HEK293 (cell line): Measurements from ENCODE around the gene MXRA8.
A peak's percentile ranks its signal among the peaks of the same experiment; 100 is the strongest.

ENCODE experiments used
- BCL11A ChIP-seq: fragments of 450-650 bp; formaldehyde crosslinking; IDR thresholded peaks from 2 replicates; pipeline ENCODE4 v1.5.1; 2016; ENCODE audit warnings: low read depth, missing biosample characterization, missing genetic modification characterization
- MYNN ChIP-seq: fragments of 450-650 bp; formaldehyde crosslinking; IDR thresholded peaks from 2 replicates; pipeline ENCODE4 v1.5.1; 2016; ENCODE audit warnings: missing biosample characterization, missing genetic modification characterization, borderline replicate concordance
- TCF7L2 ChIP-seq: IDR thresholded peaks from 2 replicates; pipeline ENCODE4 v1.6.1; 2011; ENCODE audit warnings: low read depth, mild to moderate bottlenecking, inconsistent platforms, low read length, moderate library complexity, borderline replicate concordance
- ZEB2 ChIP-seq: fragments of 450-650 bp; formaldehyde crosslinking; IDR thresholded peaks from 2 replicates; pipeline ENCODE4 v1.5.1; 2016; ENCODE audit warnings: missing biosample characterization, missing genetic modification characterization
- ZFP41 ChIP-seq: fragments of 450-650 bp; formaldehyde crosslinking; IDR thresholded peaks from 2 replicates; pipeline ENCODE4 v1.5.1; 2016; ENCODE audit warnings: missing biosample characterization, missing genetic modification characterization, borderline replicate concordance
- ZIC2 ChIP-seq: fragments of 450-650 bp; formaldehyde crosslinking; IDR thresholded peaks from 2 replicates; pipeline ENCODE4 v1.5.1; 2016; ENCODE audit warnings: missing biosample characterization, missing genetic modification characterization
- ZNF157 ChIP-seq: fragments of 450-650 bp; formaldehyde crosslinking; IDR thresholded peaks from 2 replicates; pipeline ENCODE4 v1.5.1; 2016; ENCODE audit warnings: missing biosample characterization, missing genetic modification characterization
- ZNF16 ChIP-seq: fragments of 450-650 bp; formaldehyde crosslinking; IDR thresholded peaks from 2 replicates; pipeline ENCODE4 v1.5.1; 2016; ENCODE audit warnings: low read depth, missing biosample characterization, missing genetic modification characterization
- ZNF184 ChIP-seq: fragments of 450-650 bp; IDR thresholded peaks from 2 replicates; pipeline ENCODE4 v1.5.1; 2018; ENCODE audit warnings: missing biosample characterization, mild to moderate bottlenecking, missing genetic modification characterization
- ZNF366 ChIP-seq: fragments of 450-650 bp; formaldehyde crosslinking; conservative IDR thresholded peaks from 2 replicates; pipeline ENCODE4 v1.5.1; 2016; ENCODE audit warnings: missing biosample characterization, missing genetic modification characterization
- ZNF37A ChIP-seq: fragments of 450-650 bp; IDR thresholded peaks from 2 replicates; pipeline ENCODE4 v1.5.1; 2018; ENCODE audit warnings: missing biosample characterization, missing genetic modification characterization
- ZNF391 ChIP-seq: fragments of 450-650 bp; formaldehyde crosslinking; IDR thresholded peaks from 2 replicates; pipeline ENCODE4 v1.5.1; 2016; ENCODE audit warnings: low read depth, missing biosample characterization, missing genetic modification characterization, borderline replicate concordance
- ZNF473 ChIP-seq: fragments of 450-650 bp; formaldehyde crosslinking; IDR thresholded peaks from 2 replicates; pipeline ENCODE4 v1.5.1; 2017; ENCODE audit warnings: missing biosample characterization, missing genetic modification characterization
- ZNF48 ChIP-seq: fragments of 450-650 bp; formaldehyde crosslinking; IDR thresholded peaks from 2 replicates; pipeline ENCODE4 v1.5.1; 2016; ENCODE audit warnings: missing biosample characterization, missing genetic modification characterization
- ZNF544 ChIP-seq: fragments of 450-650 bp; formaldehyde crosslinking; IDR thresholded peaks from 2 replicates; pipeline ENCODE4 v1.5.0; 2017; ENCODE audit warnings: missing biosample characterization, missing genetic modification characterization
- ZNF555 ChIP-seq: fragments of 450-650 bp; formaldehyde crosslinking; conservative IDR thresholded peaks from 2 replicates; pipeline ENCODE4 v1.5.1; 2017; ENCODE audit warnings: missing biosample characterization, mild to moderate bottlenecking, missing genetic modification characterization, inconsistent platforms
- ZNF560 ChIP-seq: fragments of 450-650 bp; formaldehyde crosslinking; IDR thresholded peaks from 2 replicates; pipeline ENCODE4 v1.5.1; 2017; ENCODE audit warnings: missing biosample characterization, missing genetic modification characterization, borderline replicate concordance
- ZNF600 ChIP-seq: fragments of 450-650 bp; formaldehyde crosslinking; IDR thresholded peaks from 2 replicates; pipeline ENCODE4 v1.5.1; 2016; ENCODE audit warnings: missing biosample characterization, missing genetic modification characterization
- ZNF621 ChIP-seq: fragments of 450-650 bp; formaldehyde crosslinking; IDR thresholded peaks from 2 replicates; pipeline ENCODE4 v1.5.1; 2017; ENCODE audit warnings: missing biosample characterization, missing genetic modification characterization
- ZNF626 ChIP-seq: fragments of 450-650 bp; sonication (Bioruptor Pico); formaldehyde crosslinking; IDR thresholded peaks from 2 replicates; pipeline ENCODE4 v1.5.1; 2018; ENCODE audit warnings: missing biosample characterization, missing genetic modification characterization, inconsistent platforms
- ZNF654 ChIP-seq: fragments of 450-650 bp; formaldehyde crosslinking; IDR thresholded peaks from 2 replicates; pipeline ENCODE4 v1.5.1; 2016; ENCODE audit warnings: low read depth, missing biosample characterization, missing genetic modification characterization
- ZNF664 ChIP-seq: fragments of 450-650 bp; formaldehyde crosslinking; IDR thresholded peaks from 2 replicates; pipeline ENCODE4 v1.5.1; 2016; ENCODE audit warnings: missing biosample characterization, missing genetic modification characterization
- ZNF670 ChIP-seq: fragments of 450-650 bp; formaldehyde crosslinking; IDR thresholded peaks from 2 replicates; pipeline ENCODE4 v1.5.1; 2016; ENCODE audit warnings: missing biosample characterization, missing genetic modification characterization, low read depth
- ZNF76 ChIP-seq: fragments of 450-650 bp; formaldehyde crosslinking; IDR thresholded peaks from 2 replicates; pipeline ENCODE4; 2016; ENCODE audit warnings: low read depth, missing biosample characterization, missing genetic modification characterization, borderline replicate concordance
- ZNF785 ChIP-seq: fragments of 450-650 bp; formaldehyde crosslinking; IDR thresholded peaks from 2 replicates; pipeline ENCODE4 v1.5.1; 2016; ENCODE audit warnings: missing biosample characterization, missing genetic modification characterization
- ZNF837 ChIP-seq: fragments of 450-650 bp; formaldehyde crosslinking; IDR thresholded peaks from 2 replicates; pipeline ENCODE4 v1.5.1; 2016; ENCODE audit warnings: missing biosample characterization, missing genetic modification characterization
- TF ChIP-seq, protein P1 (sequence below): fragments of 450-650 bp; formaldehyde crosslinking; IDR thresholded peaks from 2 replicates; pipeline ENCODE4; 2016; ENCODE audit warnings: missing biosample characterization, missing genetic modification characterization
- TF ChIP-seq, protein P2 (sequence below): fragments of 450-650 bp; formaldehyde crosslinking; IDR thresholded peaks from 2 replicates; pipeline ENCODE4 v1.5.1; 2016; ENCODE audit warnings: missing biosample characterization, missing genetic modification characterization
- TF ChIP-seq, protein P3 (sequence below): fragments of 450-650 bp; formaldehyde crosslinking; IDR thresholded peaks from 2 replicates; pipeline ENCODE4 v1.5.1; 2016; ENCODE audit warnings: missing biosample characterization, missing genetic modification characterization
- TF ChIP-seq, protein P4 (sequence below): fragments of 450-650 bp; formaldehyde crosslinking; IDR thresholded peaks from 2 replicates; pipeline ENCODE4 v1.5.1; 2017; ENCODE audit warnings: missing biosample characterization, mild to moderate bottlenecking, missing genetic modification characterization, moderate library complexity
- TF ChIP-seq, protein P5 (sequence below): fragments of 450-650 bp; formaldehyde crosslinking; conservative IDR thresholded peaks from 2 replicates; pipeline ENCODE4 v1.5.1; 2016; ENCODE audit warnings: low read depth, missing biosample characterization, missing genetic modification characterization

MXRA8 gene

DNA sequence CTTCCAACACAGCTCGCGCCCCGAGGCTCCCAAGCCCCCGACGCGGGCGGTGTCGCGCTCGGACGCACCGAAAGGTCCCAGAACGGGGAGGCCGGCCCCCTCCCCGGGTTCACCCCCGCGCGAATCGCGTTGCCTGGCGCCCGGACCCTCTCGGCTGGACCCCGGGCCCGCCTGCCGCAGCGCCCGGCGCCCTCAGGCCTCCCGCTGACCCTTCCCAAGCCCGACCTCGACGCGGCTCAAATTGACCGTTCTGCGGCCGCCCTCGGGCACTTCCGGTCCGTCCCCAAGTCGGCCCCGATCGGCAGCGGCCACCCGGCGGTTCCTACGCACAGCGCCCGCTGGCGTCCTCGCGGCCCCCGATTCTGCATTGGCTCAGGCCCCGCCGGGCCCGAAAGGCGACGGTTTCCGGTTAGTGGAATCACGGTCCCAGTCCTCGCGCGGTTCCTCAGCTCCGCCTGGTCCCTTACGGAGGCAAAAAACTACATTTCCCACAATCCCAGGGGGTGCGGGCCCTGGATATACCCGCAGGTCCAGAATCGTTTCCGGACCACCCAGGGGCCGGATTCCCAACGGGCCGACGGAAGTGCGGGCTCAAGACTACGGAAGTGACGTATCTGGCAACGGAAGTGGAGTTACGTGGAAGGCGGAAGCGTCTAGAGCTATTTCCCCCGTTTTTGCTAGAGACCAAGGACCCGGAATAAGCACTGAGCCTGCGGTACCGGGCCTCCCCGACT, 16.7 kb upstream of the MXRA8 start, which contains the start of gene AURKAIP1 (continued):
- TF ChIP-seq ZNF366 (tag by site-specific recombination), result no peak
- TF ChIP-seq ZNF555 (tag by site-specific recombination), result no peak
- peak; percentile 75; the same call in 1 of the 2 replicates for TF ChIP-seq BCL11A
- no peak for TF ChIP-seq ZNF48 (tag by site-specific recombination)
- peak; percentile 95 for TF ChIP-seq ZEB2
- TF ChIP-seq ZNF544 (tag by site-specific recombination), result no peak
- TF ChIP-seq, protein P1, sequence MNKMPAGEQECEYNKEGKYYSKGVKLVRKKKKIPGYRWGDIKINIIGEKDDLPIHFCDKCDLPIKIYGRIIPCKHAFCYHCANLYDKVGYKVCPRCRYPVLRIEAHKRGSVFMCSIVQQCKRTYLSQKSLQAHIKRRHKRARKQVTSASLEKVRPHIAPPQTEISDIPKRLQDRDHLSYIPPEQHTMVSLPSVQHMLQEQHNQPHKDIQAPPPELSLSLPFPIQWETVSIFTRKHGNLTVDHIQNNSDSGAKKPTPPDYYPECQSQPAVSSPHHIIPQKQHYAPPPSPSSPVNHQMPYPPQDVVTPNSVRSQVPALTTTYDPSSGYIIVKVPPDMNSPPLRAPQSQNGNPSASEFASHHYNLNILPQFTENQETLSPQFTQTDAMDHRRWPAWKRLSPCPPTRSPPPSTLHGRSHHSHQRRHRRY (tag by site-specific recombination), result peak; percentile 80
- peak; percentile 100 for TF ChIP-seq ZNF391 (tag by site-specific recombination)
- TF ChIP-seq, protein P2, sequence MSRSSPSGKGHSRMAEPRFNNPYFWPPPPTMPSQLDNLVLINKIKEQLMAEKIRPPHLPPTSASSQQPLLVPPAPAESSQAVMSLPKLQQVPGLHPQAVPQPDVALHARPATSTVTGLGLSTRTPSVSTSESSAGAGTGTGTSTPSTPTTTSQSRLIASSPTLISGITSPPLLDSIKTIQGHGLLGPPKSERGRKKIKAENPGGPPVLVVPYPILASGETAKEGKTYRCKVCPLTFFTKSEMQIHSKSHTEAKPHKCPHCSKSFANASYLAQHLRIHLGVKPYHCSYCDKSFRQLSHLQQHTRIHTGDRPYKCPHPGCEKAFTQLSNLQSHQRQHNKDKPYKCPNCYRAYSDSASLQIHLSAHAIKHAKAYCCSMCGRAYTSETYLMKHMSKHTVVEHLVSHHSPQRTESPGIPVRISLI (tag by site-specific recombination), result no peak
- peak; percentile 84 for TF ChIP-seq ZNF600 (tag by site-specific recombination)
- 0 out of 2 replicates have a peak, but pooled peaks have one; percentile 34 for TF ChIP-seq ZNF16 (tag by site-specific recombination)
- no peak for TF ChIP-seq ZNF473 (tag by site-specific recombination)
- TF ChIP-seq ZNF37A (tag by site-specific recombination), result no peak
- TF ChIP-seq, protein P3, sequence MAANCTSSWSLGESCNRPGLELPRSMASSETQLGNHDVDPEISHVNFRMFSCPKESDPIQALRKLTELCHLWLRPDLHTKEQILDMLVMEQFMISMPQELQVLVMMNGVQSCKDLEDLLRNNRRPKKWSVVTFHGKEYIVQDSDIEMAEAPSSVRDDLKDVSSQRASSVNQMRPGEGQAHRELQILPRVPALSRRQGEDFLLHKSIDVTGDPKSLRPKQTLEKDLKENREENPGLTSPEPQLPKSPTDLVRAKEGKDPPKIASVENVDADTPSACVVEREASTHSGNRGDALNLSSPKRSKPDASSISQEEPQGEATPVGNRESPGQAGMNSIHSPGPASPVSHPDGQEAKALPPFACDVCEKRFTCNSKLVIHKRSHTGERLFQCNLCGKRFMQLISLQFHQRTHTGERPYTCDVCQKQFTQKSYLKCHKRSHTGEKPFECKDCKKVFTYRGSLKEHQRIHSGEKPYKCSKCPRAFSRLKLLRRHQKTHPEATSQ, result peak; percentile 100
- peak; percentile 94 for TF ChIP-seq ZNF785 (tag by site-specific recombination)
- TF ChIP-seq ZIC2 (tag by site-specific recombination), result peak; percentile 55
- no peak for TF ChIP-seq ZNF654 (tag by site-specific recombination)
- no peak for TF ChIP-seq TCF7L2
- peak; percentile 95 for TF ChIP-seq ZNF184 (tag by site-specific recombination)
- TF ChIP-seq ZNF76 (tag by site-specific recombination), result peak; percentile 98
- no peak for TF ChIP-seq ZNF837
- TF ChIP-seq ZNF157, result 0 out of 2 replicates have a peak, but pooled peaks have one; percentile 27
- TF ChIP-seq ZNF626 (tag by site-specific recombination), result no peak; the same call in 1 of the 2 replicates
- TF ChIP-seq ZNF664 (tag by site-specific recombination), result peak; percentile 58; the same call in 1 of the 2 replicates
- TF ChIP-seq ZNF560, result no peak
- TF ChIP-seq, protein P4, sequence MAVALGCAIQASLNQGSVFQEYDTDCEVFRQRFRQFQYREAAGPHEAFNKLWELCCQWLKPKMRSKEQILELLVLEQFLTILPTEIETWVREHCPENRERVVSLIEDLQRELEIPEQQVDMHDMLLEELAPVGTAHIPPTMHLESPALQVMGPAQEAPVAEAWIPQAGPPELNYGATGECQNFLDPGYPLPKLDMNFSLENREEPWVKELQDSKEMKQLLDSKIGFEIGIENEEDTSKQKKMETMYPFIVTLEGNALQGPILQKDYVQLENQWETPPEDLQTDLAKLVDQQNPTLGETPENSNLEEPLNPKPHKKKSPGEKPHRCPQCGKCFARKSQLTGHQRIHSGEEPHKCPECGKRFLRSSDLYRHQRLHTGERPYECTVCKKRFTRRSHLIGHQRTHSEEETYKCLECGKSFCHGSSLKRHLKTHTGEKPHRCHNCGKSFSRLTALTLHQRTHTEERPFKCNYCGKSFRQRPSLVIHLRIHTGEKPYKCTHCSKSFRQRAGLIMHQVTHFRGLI, result peak; percentile 48
- no peak for TF ChIP-seq ZFP41 (tag by site-specific recombination)
- TF ChIP-seq ZNF621 (tag by site-specific recombination), result no peak
- no peak for TF ChIP-seq ZNF670 (tag by site-specific recombination)
- TF ChIP-seq, protein P5, sequence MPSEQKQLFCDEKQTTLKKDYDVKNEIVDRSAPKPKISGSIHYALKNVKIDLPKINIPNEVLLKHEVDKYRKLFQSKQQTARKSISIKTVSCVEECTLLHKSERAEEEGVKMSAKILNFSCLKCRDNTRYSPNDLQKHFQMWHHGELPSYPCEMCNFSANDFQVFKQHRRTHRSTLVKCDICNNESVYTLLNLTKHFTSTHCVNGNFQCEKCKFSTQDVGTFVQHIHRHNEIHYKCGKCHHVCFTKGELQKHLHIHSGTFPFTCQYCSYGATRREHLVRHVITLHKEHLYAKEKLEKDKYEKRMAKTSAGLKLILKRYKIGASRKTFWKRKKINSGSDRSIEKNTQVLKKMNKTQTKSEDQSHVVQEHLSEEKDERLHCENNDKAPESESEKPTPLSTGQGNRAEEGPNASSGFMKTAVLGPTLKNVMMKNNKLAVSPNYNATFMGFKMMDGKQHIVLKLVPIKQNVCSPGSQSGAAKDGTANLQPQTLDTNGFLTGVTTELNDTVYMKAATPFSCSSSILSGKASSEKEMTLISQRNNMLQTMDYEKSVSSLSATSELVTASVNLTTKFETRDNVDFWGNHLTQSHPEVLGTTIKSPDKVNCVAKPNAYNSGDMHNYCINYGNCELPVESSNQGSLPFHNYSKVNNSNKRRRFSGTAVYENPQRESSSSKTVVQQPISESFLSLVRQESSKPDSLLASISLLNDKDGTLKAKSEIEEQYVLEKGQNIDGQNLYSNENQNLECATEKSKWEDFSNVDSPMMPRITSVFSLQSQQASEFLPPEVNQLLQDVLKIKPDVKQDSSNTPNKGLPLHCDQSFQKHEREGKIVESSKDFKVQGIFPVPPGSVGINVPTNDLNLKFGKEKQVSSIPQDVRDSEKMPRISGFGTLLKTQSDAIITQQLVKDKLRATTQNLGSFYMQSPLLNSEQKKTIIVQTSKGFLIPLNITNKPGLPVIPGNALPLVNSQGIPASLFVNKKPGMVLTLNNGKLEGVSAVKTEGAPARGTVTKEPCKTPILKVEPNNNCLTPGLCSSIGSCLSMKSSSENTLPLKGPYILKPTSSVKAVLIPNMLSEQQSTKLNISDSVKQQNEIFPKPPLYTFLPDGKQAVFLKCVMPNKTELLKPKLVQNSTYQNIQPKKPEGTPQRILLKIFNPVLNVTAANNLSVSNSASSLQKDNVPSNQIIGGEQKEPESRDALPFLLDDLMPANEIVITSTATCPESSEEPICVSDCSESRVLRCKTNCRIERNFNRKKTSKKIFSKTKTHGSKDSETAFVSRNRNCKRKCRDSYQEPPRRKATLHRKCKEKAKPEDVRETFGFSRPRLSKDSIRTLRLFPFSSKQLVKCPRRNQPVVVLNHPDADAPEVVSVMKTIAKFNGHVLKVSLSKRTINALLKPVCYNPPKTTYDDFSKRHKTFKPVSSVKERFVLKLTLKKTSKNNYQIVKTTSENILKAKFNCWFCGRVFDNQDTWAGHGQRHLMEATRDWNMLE, result peak; percentile 100
- peak; percentile 77 for TF ChIP-seq MYNN
